ENCODE data around the gene RGS3.

Gene RGS3

GRCh38 chr9:113462781-113463286, 693 bp upstream of the RGS3 start (continued):
- TF ChIP-seq, protein P1, sequence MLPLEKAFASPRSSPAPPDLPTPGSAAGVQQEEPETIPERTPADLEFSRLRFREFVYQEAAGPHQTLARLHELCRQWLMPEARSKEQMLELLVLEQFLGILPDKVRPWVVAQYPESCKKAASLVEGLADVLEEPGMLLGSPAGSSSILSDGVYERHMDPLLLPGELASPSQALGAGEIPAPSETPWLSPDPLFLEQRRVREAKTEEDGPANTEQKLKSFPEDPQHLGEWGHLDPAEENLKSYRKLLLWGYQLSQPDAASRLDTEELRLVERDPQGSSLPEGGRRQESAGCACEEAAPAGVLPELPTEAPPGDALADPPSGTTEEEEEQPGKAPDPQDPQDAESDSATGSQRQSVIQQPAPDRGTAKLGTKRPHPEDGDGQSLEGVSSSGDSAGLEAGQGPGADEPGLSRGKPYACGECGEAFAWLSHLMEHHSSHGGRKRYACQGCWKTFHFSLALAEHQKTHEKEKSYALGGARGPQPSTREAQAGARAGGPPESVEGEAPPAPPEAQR (tag by site-specific recombination; IDR thresholded peaks at IDR 0.05) = no peak
- no peak for TF ChIP-seq ZNF2 (tag by site-specific recombination; IDR thresholded peaks at IDR 0.05)
- no peak for TF ChIP-seq ZBTB7A (tag by site-specific recombination; IDR thresholded peaks at IDR 0.05; ENCODE audit: low read depth)
- TF ChIP-seq ZNF660 (tag by site-specific recombination; IDR thresholded peaks at IDR 0.05) = no peak
- no peak for TF ChIP-seq ZNF211 (tag by site-specific recombination; IDR thresholded peaks at IDR 0.05; ENCODE audit: low read depth)

GRCh38 chr9:113464286-113464660, 746 bp downstream of the RGS3 start:
- CTCF ChIA-PET = interaction anchor here (1.2 kb wide), 1 partner anchor 44 kb away, joined by 3 read pairs; no protein-coding TSS in a partner anchor

GRCh38 chr9:113465599-113466140, 2.1 kb downstream of the RGS3 start:
- Histone ChIP-seq H3K4me3 (ENCODE audit: low read depth, low read length) (no peak overlapping the region), H3K27ac (ENCODE audit: extremely low read depth, low read depth, low read length) (no peak overlapping the region), H3K4me1 (ENCODE audit: control insufficient read depth, insufficient read depth, low read length) (peaks cover 10% of the 10 kb centered on the region), H3K9me3 (ENCODE audit: control insufficient read depth, insufficient read depth, low read depth, low read length) (no peaks in the 10 kb centered on the region), H3K36me3 (ENCODE audit: control insufficient read depth in 2 of 2, insufficient read depth in 1 of 2, low read length in 2 of 2) (no peaks in the 10 kb centered on the region; a peak in 1 of 3 replicates)
- POLR2A ChIA-PET = interaction anchor here (0.7 kb wide), 1 partner anchor 141 kb away, joined by 3 read pairs; no protein-coding TSS in a partner anchor
- TF ChIP-seq GLIS1 (tag by site-specific recombination; IDR thresholded peaks at IDR 0.05) = peak; percentile 35; the same call in 1 of the 2 replicates
- no peak for TF ChIP-seq ZNF561 (tag by site-specific recombination; IDR thresholded peaks at IDR 0.05; ENCODE audit: borderline replicate concordance)
- TF ChIP-seq ZNF792 (tag by site-specific recombination; IDR thresholded peaks at IDR 0.05) = no peak
- TF ChIP-seq ZNF324 (tag by site-specific recombination; IDR thresholded peaks at IDR 0.05) = no peak
- no peak for TF ChIP-seq SP2 (tag by site-specific recombination; IDR thresholded peaks at IDR 0.05)
- peak; percentile 61 for TF ChIP-seq ZBTB20 (tag by site-specific recombination; IDR thresholded peaks at IDR 0.05)
- TF ChIP-seq ZBTB17 (tag by site-specific recombination; IDR thresholded peaks at IDR 0.05) = peak; percentile 63
- no peak for TF ChIP-seq ZNF777 (tag by site-specific recombination; IDR thresholded peaks at IDR 0.05; ENCODE audit: borderline replicate concordance)
- no peak for TF ChIP-seq ZNF549 (tag by site-specific recombination; IDR thresholded peaks at IDR 0.05)
- TF ChIP-seq ZNF701 (tag by site-specific recombination; IDR thresholded peaks at IDR 0.05) = no peak
- CTCF ChIA-PET = interaction anchor here (0.6 to 0.8 kb wide), 3 partner anchors 68 to 173 kb away, joined by 3 to 5 read pairs (median 4); no protein-coding TSS in a partner anchor

More at GRCh38 chr9:113464286-113464660, 746 bp downstream of the RGS3 start:
- Histone ChIP-seq H3K36me3 (ENCODE audit: control insufficient read depth in 2 of 2, insufficient read depth in 1 of 2, low read length in 2 of 2) (no peaks in the 10 kb centered on the region), H3K9me3 (ENCODE audit: control insufficient read depth, insufficient read depth, low read depth, low read length) (no peaks in the 10 kb centered on the region), H3K4me1 (ENCODE audit: control insufficient read depth, insufficient read depth, low read length) (peaks cover 10% of the 10 kb centered on the region), H3K27ac (ENCODE audit: extremely low read depth, low read depth, low read length) (peak overlapping the region; percentile 60; the same call in 1 of the 2 replicates), H3K4me3 (ENCODE audit: low read depth, low read length) (no peak overlapping the region)
- POLR2A ChIA-PET = interaction anchor here (0.9 kb wide), 1 partner anchor 54 kb away, joined by 3 read pairs; the partner anchor contains the start of genes C9orf43 and POLE3
- no peak for TF ChIP-seq ZNF645 (tag by site-specific recombination; IDR thresholded peaks at IDR 0.05)
- TF ChIP-seq, protein P2, sequence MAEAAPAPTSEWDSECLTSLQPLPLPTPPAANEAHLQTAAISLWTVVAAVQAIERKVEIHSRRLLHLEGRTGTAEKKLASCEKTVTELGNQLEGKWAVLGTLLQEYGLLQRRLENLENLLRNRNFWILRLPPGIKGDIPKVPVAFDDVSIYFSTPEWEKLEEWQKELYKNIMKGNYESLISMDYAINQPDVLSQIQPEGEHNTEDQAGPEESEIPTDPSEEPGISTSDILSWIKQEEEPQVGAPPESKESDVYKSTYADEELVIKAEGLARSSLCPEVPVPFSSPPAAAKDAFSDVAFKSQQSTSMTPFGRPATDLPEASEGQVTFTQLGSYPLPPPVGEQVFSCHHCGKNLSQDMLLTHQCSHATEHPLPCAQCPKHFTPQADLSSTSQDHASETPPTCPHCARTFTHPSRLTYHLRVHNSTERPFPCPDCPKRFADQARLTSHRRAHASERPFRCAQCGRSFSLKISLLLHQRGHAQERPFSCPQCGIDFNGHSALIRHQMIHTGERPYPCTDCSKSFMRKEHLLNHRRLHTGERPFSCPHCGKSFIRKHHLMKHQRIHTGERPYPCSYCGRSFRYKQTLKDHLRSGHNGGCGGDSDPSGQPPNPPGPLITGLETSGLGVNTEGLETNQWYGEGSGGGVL (tag by site-specific recombination; IDR thresholded peaks at IDR 0.05) = no peak
- TF ChIP-seq ZFP3 (tag by site-specific recombination; IDR thresholded peaks at IDR 0.05; ENCODE audit: low read depth) = no peak

All from HEK293 (cell line).